Measurements from ENCODE around the gene ESAM.

ESAM gene

GRCh38 chr11:124760205-124760652 is 1.9 kb downstream of the ESAM start:
- peaks cover 51% of the 10 kb centered on the region for H3K4me1 Mint-ChIP-seq
- H3K27me3 Mint-ChIP-seq, result peaks cover 61% of the 10 kb centered on the region
- H3K27ac Mint-ChIP-seq, result peak overlapping the region in 1 of 2 donors; percentile 79
- DNase-seq (no peak), ATAC-seq (no peak)
- peak overlapping the region; percentile 43 to 84 for H3K4me3 Mint-ChIP-seq
- H3K9me3 Mint-ChIP-seq, result no peaks in the 10 kb centered on the region

- peaks cover 66% of the 10 kb centered on the region for H3K27me3 Mint-ChIP-seq
- peak overlapping the region in 1 of 2 donors; percentile 79 for H3K27ac Mint-ChIP-seq
- H3K9me3 Mint-ChIP-seq, result no peaks in the 10 kb centered on the region
- ATAC-seq, result no peak
- DNase-seq, result no peak
- H3K4me1 Mint-ChIP-seq, result peaks cover 51% of the 10 kb centered on the region
- peak overlapping the region; percentile 43 to 84 for H3K4me3 Mint-ChIP-seq
Observed at GRCh38 chr11:124759266-124760204, 2.6 kb downstream of the ESAM start.

- H3K27ac Mint-ChIP-seq, result no peak overlapping the region
- peak overlapping the region; percentile 75 to 84 for H3K4me3 Mint-ChIP-seq
- peaks cover 49% of the 10 kb centered on the region for H3K4me1 Mint-ChIP-seq
- H3K9me3 Mint-ChIP-seq, result no peaks in the 10 kb centered on the region
- ATAC-seq (peak; percentile 64), DNase-seq (peak; percentile 70 to 74)
- H3K27me3 Mint-ChIP-seq, result peaks cover 71% of the 10 kb centered on the region
Observed at GRCh38 chr11:124758355-124759265, 3.5 kb downstream of the ESAM start.

DNA sequence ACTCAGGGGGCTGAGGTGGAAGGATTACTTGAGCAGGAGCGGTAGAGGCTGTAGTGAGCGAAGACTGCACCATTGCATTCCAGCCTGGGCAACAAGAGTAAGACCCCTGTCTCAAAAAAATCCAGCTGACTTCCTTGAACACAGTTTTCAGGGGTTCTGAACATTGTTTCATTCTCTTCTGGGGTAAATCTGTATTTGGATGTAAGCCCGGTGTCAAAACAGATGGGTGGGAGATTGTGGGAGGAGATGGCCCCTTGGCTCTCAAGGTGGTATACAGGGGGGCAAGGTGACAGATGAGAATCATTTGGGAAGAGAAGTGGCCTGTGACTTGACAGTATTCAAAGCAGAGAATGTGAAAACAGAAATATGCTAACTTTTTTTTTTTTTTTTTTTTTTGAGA is 4.8 kb downstream of the ESAM start:
- no peaks in the 10 kb centered on the region for H3K9me3 Mint-ChIP-seq
- ATAC-seq (no peak), DNase-seq (no peak)
- H3K4me1 Mint-ChIP-seq, result peaks cover 41% of the 10 kb centered on the region
- peaks cover 71% of the 10 kb centered on the region for H3K27me3 Mint-ChIP-seq
- no peak overlapping the region for H3K4me3 Mint-ChIP-seq
- no peak overlapping the region for H3K27ac Mint-ChIP-seq

- ATAC-seq (no peak), DNase-seq (no peak)
- peaks cover 38% of the 10 kb centered on the region for H3K4me1 Mint-ChIP-seq
- H3K9me3 Mint-ChIP-seq, result no peaks in the 10 kb centered on the region
- H3K27me3 Mint-ChIP-seq, result peaks cover 70% of the 10 kb centered on the region
- H3K27ac Mint-ChIP-seq, result no peak overlapping the region
- no peak overlapping the region for H3K4me3 Mint-ChIP-seq
Observed at GRCh38 chr11:124756753-124757227, 5.3 kb downstream of the ESAM start.

- Mint-ChIP-seq H3K27me3 (peaks cover 64% of the 10 kb centered on the region), H3K9me3 (no peaks in the 10 kb centered on the region), H3K27ac (no peak overlapping the region), H3K4me1 (peaks cover 32% of the 10 kb centered on the region), H3K4me3 (no peak overlapping the region)
- ATAC-seq (no peak), DNase-seq (no peak)
Observed at GRCh38 chr11:124756033-124756752, 5.9 kb downstream of the ESAM start.

- peaks cover 24% of the 10 kb centered on the region for H3K4me1 Mint-ChIP-seq
- no peak overlapping the region for H3K4me3 Mint-ChIP-seq
- H3K9me3 Mint-ChIP-seq, result no peaks in the 10 kb centered on the region
- peaks cover 57% of the 10 kb centered on the region for H3K27me3 Mint-ChIP-seq
- no peak for DNase-seq
- ATAC-seq, result no peak
- H3K27ac Mint-ChIP-seq, result no peak overlapping the region
Observed at GRCh38 chr11:124754710-124755109, 7.4 kb downstream of the ESAM start.

DNA sequence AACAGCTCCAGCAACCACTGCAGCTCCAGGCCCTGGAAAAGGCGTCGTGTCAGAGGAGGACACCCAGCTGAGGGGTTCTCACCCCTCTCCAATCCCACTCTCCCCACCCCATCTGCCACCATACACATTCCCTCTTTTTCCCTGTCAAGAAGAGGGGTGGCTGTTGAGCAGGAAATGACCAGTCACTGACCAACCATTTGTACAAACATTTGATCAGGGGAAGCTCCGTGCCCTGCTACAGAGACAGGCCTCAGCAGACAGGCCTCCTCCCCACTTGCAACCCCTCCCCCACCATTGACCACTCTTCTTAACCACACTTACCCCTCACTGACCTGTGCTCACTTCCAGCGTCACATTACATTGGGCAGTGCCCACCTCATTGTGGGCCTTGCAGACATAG is 7.8 kb downstream of the ESAM start:
- ATAC-seq, result no peak
- H3K4me1 Mint-ChIP-seq, result peaks cover 22% of the 10 kb centered on the region
- H3K9me3 Mint-ChIP-seq, result no peaks in the 10 kb centered on the region
- H3K27me3 Mint-ChIP-seq, result peaks cover 53% of the 10 kb centered on the region
- no peak overlapping the region for H3K27ac Mint-ChIP-seq
- DNase-seq, result no peak
- H3K4me3 Mint-ChIP-seq, result no peak overlapping the region

DNA sequence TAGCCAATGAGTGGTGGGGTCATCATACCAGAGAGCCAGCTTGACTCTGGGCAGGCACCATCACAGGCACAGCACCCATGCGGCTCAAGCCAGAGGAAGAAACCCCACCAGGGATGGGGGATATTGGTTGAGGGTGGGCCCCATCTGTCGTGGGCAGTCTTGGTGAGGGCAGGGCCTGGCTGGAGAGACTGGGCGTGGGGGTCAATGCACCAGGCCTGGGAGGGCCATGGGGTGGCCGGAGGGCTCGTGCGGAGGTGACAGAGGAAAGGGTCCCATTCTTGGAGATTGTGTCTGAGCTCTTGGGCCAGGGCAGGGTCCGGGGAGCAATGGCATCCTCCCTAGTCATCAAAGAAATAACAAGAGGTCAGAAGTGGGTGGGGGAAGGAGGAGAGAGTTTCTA is 8.5 kb downstream of the ESAM start:
- ATAC-seq (no peak), DNase-seq (no peak)
- Mint-ChIP-seq H3K27me3 (peaks cover 46% of the 10 kb centered on the region), H3K4me1 (peaks cover 15% of the 10 kb centered on the region), H3K9me3 (no peaks in the 10 kb centered on the region), H3K27ac (no peak overlapping the region), H3K4me3 (no peak overlapping the region)

DNA sequence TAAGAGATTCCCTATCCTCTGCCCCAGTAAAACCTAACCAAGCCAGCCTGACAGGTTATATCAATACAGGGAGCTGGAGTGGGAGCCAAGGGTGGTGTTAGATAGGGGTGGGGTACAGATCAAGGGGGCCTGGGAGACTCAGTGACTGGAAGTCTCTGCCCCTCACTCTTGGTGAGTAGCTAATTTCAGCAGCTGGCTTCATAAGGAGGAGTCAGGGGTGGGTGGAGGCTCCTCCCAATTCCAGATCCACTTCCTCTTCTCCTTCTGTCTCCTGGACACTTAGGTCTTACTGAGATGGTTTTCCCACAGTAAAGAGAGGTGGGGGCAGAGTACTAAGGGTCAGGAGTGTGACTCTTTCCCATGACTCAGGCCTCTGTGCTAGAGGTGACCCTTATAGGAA is 8.9 kb downstream of the ESAM start:
- Mint-ChIP-seq H3K4me3 (no peak overlapping the region), H3K27me3 (peaks cover 41% of the 10 kb centered on the region), H3K9me3 (no peaks in the 10 kb centered on the region), H3K27ac (peak overlapping the region in 1 of 2 donors; percentile 42), H3K4me1 (peaks cover 11% of the 10 kb centered on the region)
- ATAC-seq, result no peak
- no peak for DNase-seq

- Mint-ChIP-seq H3K9me3 (no peaks in the 10 kb centered on the region), H3K27me3 (peaks cover 35% of the 10 kb centered on the region), H3K4me1 (peaks cover 8% of the 10 kb centered on the region), H3K4me3 (peak overlapping the region in 1 of 2 donors; percentile 57), H3K27ac (no peak overlapping the region)
- DNase-seq (no peak), ATAC-seq (no peak)
Observed at GRCh38 chr11:124752471-124753102, 9.5 kb downstream of the ESAM start.

- H3K4me3 Mint-ChIP-seq, result peak within 1 kb of the TSS in 1 of 2 donors; percentile 57
- peak; percentile 2 for ATAC-seq
- peaks cover 28% of the 10 kb centered on the region for H3K27me3 Mint-ChIP-seq
- H3K27ac Mint-ChIP-seq, result no peak within 1 kb of the TSS
- DNase-seq, result no peak
- H3K9me3 Mint-ChIP-seq, result no peaks in the 10 kb centered on the region
- peaks cover 8% of the 10 kb centered on the region for H3K4me1 Mint-ChIP-seq
Observed at GRCh38 chr11:124751741-124752470, 10.2 kb downstream of the ESAM start, which contains the start of gene VSIG2. VSIG2 (minus strand) TSS chr11:124752255; CDS start chr11:124752137, 118 bp downstream.

DNA sequence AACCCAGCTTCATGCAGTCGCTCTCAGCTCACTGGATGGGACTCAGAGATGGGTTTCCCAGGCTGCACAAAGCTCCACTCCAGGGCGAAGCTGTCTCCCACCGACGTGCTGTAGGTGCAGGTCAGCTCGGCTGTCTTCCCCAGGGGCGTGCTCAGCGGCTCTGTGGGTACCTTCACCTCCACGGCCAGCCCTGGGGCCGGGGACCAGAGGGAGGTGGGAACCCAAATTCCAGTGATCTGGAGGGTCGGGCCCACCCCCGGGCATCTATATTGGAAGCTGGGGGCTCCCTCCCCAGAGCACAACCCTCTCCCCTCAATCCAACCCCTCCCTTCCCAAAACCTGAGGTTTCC is 10.7 kb downstream of the ESAM start:
- DNase-seq, result no peak
- no peak overlapping the region for H3K4me3 Mint-ChIP-seq
- no peaks in the 10 kb centered on the region for H3K9me3 Mint-ChIP-seq
- H3K27ac Mint-ChIP-seq, result no peak overlapping the region
- no peak for ATAC-seq
- H3K4me1 Mint-ChIP-seq, result peaks cover 8% of the 10 kb centered on the region
- H3K27me3 Mint-ChIP-seq, result peaks cover 23% of the 10 kb centered on the region

DNA sequence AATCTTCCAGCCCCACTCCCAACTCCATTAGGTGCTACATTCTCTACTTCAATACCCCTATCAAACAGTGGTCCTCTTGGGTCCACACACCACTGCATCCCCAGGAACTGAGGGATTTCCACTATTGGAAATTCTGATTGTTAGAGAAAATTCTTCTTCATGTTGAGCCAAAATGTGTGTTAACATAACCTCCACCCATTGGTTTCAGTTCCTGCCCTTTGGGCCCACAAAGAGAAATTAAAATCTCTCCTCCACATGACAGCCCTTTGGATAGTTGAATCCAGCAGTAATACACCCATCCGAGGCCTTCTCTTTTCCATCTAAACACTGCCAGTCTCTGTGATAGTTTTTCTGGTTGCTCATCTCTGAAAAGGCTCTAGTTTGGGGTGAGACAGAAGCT is 12.2 kb downstream of the ESAM start:
- peaks cover 16% of the 10 kb centered on the region for H3K27me3 Mint-ChIP-seq
- no peaks in the 10 kb centered on the region for H3K9me3 Mint-ChIP-seq
- no peak for ATAC-seq
- no peak for DNase-seq
- peaks cover 13% of the 10 kb centered on the region for H3K4me1 Mint-ChIP-seq
- H3K4me3 Mint-ChIP-seq, result no peak overlapping the region
- H3K27ac Mint-ChIP-seq, result no peak overlapping the region

Data from stimulated activated naive CD8-positive, alpha-beta T cell treated with anti-CD3 and anti-CD28 coated beads, Interleukin-15, amount 100 ng/mL, for 72 hours (primary cell).